ENCODE results near the gene PROSER3.
A peak's percentile ranks its signal among the peaks of the same experiment; 100 is the strongest.

The PROSER3 gene

GRCh38 chr19:35715355-35715809, 42.6 kb upstream of the PROSER3 start:
- WGBS, result 89% methylated on average over 7 of the region's 7 CpGs
- Histone ChIP-seq H3K14ac (ENCODE audit: low read length in 2 of 2) (no peak overlapping the region), H3K4me3 (ENCODE audit: insufficient read depth in 1 of 2, low read depth in 1 of 2, low read length in 2 of 2) (peak overlapping the region in 1 of 2 experiments; percentile 97), H3K36me3 (ENCODE audit: control insufficient read depth in 1 of 2, insufficient read depth in 2 of 2, low read depth in 1 of 2, low read length in 2 of 2) (peaks cover 4 to 9% of the 10 kb centered on the region in 2 experiments), H3K9me3 (ENCODE audit: control insufficient read depth, low read length) (no peaks in the 10 kb centered on the region), H4K8ac (ENCODE audit: low read length) (no peak overlapping the region), H4K91ac (ENCODE audit: low read length) (no peak overlapping the region), H3K4ac (ENCODE audit: low read depth in 1 of 2, low read length in 2 of 2) (peak overlapping the region in 1 of 2 experiments; percentile 35), H3K27me3 (ENCODE audit: control insufficient read depth in 1 of 2, insufficient read depth in 1 of 2, low read length in 2 of 2) (peaks cover 0 to 27% of the 10 kb centered on the region in 2 experiments), H3K23ac (ENCODE audit: low read length in 2 of 2) (no peak overlapping the region), H3K4me2 (ENCODE audit: low read length, poor library complexity, severe bottlenecking) (no peak overlapping the region), H2BK12ac (ENCODE audit: low read length in 2 of 2) (no peak overlapping the region), H2BK15ac (ENCODE audit: low read depth, poor library complexity, severe bottlenecking) (no peak overlapping the region), H2AFZ (ENCODE audit: low read depth, low read length) (no peak overlapping the region), H3K9ac (ENCODE audit: low read length) (peak overlapping the region; percentile 87), H3K27ac (ENCODE audit: low read length, poor library complexity, severe bottlenecking) (no peak overlapping the region), H3K79me1 (replicated peaks; ENCODE audit: low read length, poor library complexity, severe bottlenecking) (peaks cover 17% of the 10 kb centered on the region), H2AK5ac (ENCODE audit: low read length, severe bottlenecking) (no peak overlapping the region), H2BK120ac (ENCODE audit: low read depth, low read length) (no peak overlapping the region), H2BK5ac (ENCODE audit: low read depth, low read length, poor library complexity, severe bottlenecking) (no peak overlapping the region), H3K18ac (ENCODE audit: low read depth in 1 of 2, low read length in 2 of 2) (no peak overlapping the region), H3K4me1 (ENCODE audit: control insufficient read depth, insufficient read depth, low read depth, low read length) (peaks cover 23% of the 10 kb centered on the region)
- DNase-seq, result no peak

- H2BK5ac ChIP-seq (ENCODE audit: low read depth, low read length, poor library complexity, severe bottlenecking), result no peak overlapping the region
- H3K4me2 ChIP-seq (ENCODE audit: low read length, poor library complexity, severe bottlenecking), result peak overlapping the region; percentile 98
- H3K27me3 ChIP-seq (ENCODE audit: control insufficient read depth in 1 of 2, insufficient read depth in 1 of 2, low read length in 2 of 2), result peaks cover 0 to 23% of the 10 kb centered on the region in 2 experiments
- H2BK12ac ChIP-seq (ENCODE audit: low read length in 2 of 2), result peak overlapping the region in 1 of 2 experiments; percentile 45
- 7% methylated on average over 52 of the region's 52 CpGs for WGBS
- peak overlapping the region; percentile 87 for H3K9ac ChIP-seq (ENCODE audit: low read length)
- H3K79me1 ChIP-seq (replicated peaks; ENCODE audit: low read length, poor library complexity, severe bottlenecking), result peaks cover 21% of the 10 kb centered on the region
- H3K18ac ChIP-seq (ENCODE audit: low read depth in 1 of 2, low read length in 2 of 2), result peak overlapping the region; percentile 69 to 78
- H2BK120ac ChIP-seq (ENCODE audit: low read depth, low read length), result no peak overlapping the region
- no peak for DNase-seq
- H3K9me3 ChIP-seq (ENCODE audit: control insufficient read depth, low read length), result no peaks in the 10 kb centered on the region
- H3K4me1 ChIP-seq (ENCODE audit: control insufficient read depth, insufficient read depth, low read depth, low read length), result peaks cover 23% of the 10 kb centered on the region
- peak overlapping the region; percentile 70 to 97 for H3K4me3 ChIP-seq (ENCODE audit: insufficient read depth in 1 of 2, low read depth in 1 of 2, low read length in 2 of 2)
- H4K91ac ChIP-seq (ENCODE audit: low read length), result peak overlapping the region; percentile 60
- H3K23ac ChIP-seq (ENCODE audit: low read length in 2 of 2), result peak overlapping the region in 1 of 2 experiments; percentile 63
- H3K36me3 ChIP-seq (ENCODE audit: control insufficient read depth in 1 of 2, insufficient read depth in 2 of 2, low read depth in 1 of 2, low read length in 2 of 2), result peaks cover 9 to 17% of the 10 kb centered on the region in 2 experiments
- peak overlapping the region; percentile 73 to 78 for H3K4ac ChIP-seq (ENCODE audit: low read depth in 1 of 2, low read length in 2 of 2)
- H3K14ac ChIP-seq (ENCODE audit: low read length in 2 of 2), result peak overlapping the region in 1 of 2 experiments; percentile 70
- H2AFZ ChIP-seq (ENCODE audit: low read depth, low read length), result peak overlapping the region; percentile 93
- peak overlapping the region; percentile 94 for H4K8ac ChIP-seq (ENCODE audit: low read length)
- no peak overlapping the region for H2AK5ac ChIP-seq (ENCODE audit: low read length, severe bottlenecking)
- peak overlapping the region; percentile 75 for H3K27ac ChIP-seq (ENCODE audit: low read length, poor library complexity, severe bottlenecking)
- H2BK15ac ChIP-seq (ENCODE audit: low read depth, poor library complexity, severe bottlenecking), result no peak overlapping the region
These were observed 41.8 kb upstream of the PROSER3 start for GRCh38 chr19:35715981-35716800.

GRCh38 chr19:35716801-35717664, 40.9 kb upstream of the PROSER3 start:
- Histone ChIP-seq H2AFZ (ENCODE audit: low read depth, low read length) (peak overlapping the region; percentile 100), H4K8ac (ENCODE audit: low read length) (peak overlapping the region; percentile 94), H3K4me1 (ENCODE audit: control insufficient read depth, insufficient read depth, low read depth, low read length) (peaks cover 23% of the 10 kb centered on the region), H2BK120ac (ENCODE audit: low read depth, low read length) (no peak overlapping the region), H3K79me1 (replicated peaks; ENCODE audit: low read length, poor library complexity, severe bottlenecking) (peaks cover 24% of the 10 kb centered on the region), H2BK15ac (ENCODE audit: low read depth, poor library complexity, severe bottlenecking) (peak overlapping the region; percentile 78), H3K18ac (ENCODE audit: low read depth in 1 of 2, low read length in 2 of 2) (peak overlapping the region; percentile 69 to 96), H3K27me3 (ENCODE audit: control insufficient read depth in 1 of 2, insufficient read depth in 1 of 2, low read length in 2 of 2) (peaks cover 0 to 23% of the 10 kb centered on the region in 2 experiments), H2BK12ac (ENCODE audit: low read length in 2 of 2) (peak overlapping the region in 1 of 2 experiments; percentile 95), H3K4me3 (ENCODE audit: insufficient read depth in 1 of 2, low read depth in 1 of 2, low read length in 2 of 2) (peak overlapping the region; percentile 70 to 97), H3K36me3 (ENCODE audit: control insufficient read depth in 1 of 2, insufficient read depth in 2 of 2, low read depth in 1 of 2, low read length in 2 of 2) (peaks cover 15 to 26% of the 10 kb centered on the region in 2 experiments), H3K4me2 (ENCODE audit: low read length, poor library complexity, severe bottlenecking) (peak overlapping the region; percentile 98), H3K27ac (ENCODE audit: low read length, poor library complexity, severe bottlenecking) (peak overlapping the region; percentile 75), H4K91ac (ENCODE audit: low read length) (peak overlapping the region; percentile 60), H3K9ac (ENCODE audit: low read length) (peak overlapping the region; percentile 87), H3K4ac (ENCODE audit: low read depth in 1 of 2, low read length in 2 of 2) (peak overlapping the region; percentile 78 to 79), H3K9me3 (ENCODE audit: control insufficient read depth, low read length) (no peaks in the 10 kb centered on the region), H2BK5ac (ENCODE audit: low read depth, low read length, poor library complexity, severe bottlenecking) (no peak overlapping the region), H3K23ac (ENCODE audit: low read length in 2 of 2) (peak overlapping the region in 1 of 2 experiments; percentile 77), H3K14ac (ENCODE audit: low read length in 2 of 2) (peak overlapping the region in 1 of 2 experiments; percentile 98), H2AK5ac (ENCODE audit: low read length, severe bottlenecking) (no peak overlapping the region)
- WGBS, result under 1% methylated on average over 62 of the region's 77 CpGs
- DNase-seq, result peak; percentile 97

All from mesenchymal stem cell (in vitro differentiated cells and primary cell).